Stimulated activated CD8-positive, alpha-beta memory T cell treated with anti-CD3 and anti-CD28 coated beads, Interleukin-7, amount 100 ng/mL, for 4 hours (primary cell): ENCODE measurements around the gene LTF.

Experiments used
- DNase-seq, 2 donors: peaks; one replicate each; pipeline ENCODE4 v3.0.0-alpha.2; 2020; ENCODE audit warnings: low read depth in 2 of 2

Gene LTF

DNA sequence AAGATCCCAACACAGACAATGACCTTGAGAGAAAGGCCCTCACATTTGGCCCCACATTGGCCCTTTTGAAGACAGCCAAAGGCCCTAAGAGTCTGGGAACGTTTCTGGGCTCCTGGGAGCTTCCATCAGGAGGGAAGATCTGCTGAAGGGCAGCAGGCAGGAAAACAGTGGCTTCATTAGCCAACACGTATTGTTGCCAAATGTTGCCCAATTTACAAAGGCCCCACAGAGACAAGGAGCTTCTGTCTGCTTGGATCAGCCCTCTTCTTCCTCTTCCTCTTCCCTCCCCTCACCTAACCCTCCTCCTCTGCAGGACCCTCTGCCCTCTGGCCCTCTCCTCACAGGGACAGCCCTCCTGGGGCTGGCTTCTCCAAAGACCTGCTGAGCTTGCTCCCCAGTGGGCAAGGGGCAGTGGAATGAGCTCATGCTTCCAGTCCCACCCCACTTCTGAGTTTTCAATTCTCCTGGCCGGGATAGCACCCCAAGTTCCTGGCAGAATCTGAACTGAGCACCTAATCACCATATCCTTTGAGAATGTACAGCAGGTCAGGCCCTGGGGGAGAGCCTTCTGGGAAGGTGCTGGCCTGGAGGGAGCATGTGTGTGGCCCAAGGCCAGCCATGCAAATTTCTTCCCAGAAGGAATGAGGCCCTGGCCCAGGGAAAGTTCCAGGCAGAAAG is 5.1 kb upstream of the LTF start:
- DNase-seq = no peak

DNA sequence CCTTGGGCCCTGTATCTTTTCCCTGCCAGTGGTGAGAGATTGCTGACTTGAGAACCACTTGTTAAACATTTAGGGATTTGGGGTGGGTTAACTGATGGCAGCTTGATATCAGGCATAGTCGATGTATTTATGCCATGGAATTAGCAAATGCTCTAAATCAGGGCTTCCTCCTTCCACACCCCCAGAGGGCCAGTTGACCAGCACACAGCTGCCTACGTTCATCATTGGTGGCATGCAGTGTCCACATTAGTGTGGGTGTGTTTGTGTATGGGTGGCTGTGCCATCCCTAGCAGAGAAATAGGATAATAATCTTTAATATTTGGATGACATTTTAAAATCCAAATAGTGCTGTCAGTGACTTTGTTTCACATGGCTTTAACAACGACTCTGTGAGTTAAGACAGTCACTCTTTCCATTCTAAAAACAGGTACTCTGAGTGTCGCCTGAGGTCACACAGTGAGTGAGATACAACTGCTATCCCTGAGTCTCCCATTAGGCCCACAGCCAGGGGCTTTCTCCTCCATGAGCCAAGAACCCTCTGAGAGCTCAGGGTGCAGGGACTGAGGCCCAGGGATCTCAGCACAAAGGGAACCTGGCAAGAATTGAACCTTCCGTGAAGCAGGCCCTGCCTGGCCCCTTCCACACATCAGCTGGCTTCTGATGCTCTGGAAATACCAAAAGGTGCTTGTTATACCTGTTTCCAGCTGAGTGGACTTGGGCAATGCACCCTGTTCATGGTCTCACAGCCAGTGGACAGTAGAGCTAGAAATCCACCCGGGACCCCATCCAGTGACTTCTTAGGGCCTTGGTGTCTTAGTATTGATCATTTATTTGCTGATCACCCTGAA is 4.3 kb upstream of the LTF start:
- DNase-seq = no peak

- no peak for DNase-seq
Measured at GRCh38 chr3:46467562-46467961, 2.9 kb upstream of the LTF start.

DNA sequence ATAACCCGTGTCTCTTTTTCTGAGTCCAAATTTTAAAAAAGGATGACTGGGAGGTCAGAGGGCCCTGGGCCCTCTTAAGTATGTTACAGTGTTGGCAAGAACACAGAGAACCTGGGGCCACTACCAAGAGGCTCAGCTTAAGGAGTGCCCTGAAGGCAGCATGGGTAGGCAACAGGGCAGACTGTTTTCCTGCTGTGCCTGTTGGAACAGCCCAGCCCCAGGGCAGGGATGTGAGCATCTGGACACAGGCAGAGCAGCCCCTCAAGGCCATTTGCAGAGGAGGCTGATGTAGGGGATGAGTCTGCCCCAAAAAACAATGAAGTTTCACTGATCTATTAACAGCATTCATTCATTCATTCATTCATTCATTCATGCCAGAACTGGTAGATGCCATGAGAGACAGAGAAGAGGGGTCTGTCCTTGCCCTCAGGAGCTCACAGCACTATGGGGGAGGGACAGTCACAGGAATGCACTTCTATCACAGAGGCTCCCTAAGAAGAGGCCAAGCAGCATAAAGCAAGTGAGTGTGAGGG is 2.2 kb upstream of the LTF start:
- no peak for DNase-seq

DNA sequence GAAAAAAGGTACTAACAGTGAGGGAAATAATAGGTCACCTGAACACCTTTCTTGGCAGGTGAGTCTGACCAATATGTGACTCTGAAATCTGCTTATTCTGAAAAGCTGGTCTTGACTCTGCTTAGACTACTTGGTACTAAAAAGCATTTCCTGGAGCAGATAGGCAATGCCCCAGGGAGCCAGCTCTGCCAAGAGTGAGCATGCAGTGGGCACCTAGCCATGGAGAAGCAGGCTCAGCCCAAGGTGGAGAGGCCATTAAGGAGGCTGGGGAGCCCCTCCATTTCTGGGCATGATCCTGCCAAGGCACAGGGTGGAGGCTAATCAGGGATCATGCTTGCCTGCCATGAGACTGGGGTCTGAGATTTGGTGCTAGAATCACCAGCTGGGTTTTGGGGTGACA is 1.6 kb upstream of the LTF start:
- DNase-seq = no peak

GRCh38 chr3:46465196-46465520 is 453 bp upstream of the LTF start:
- no peak for DNase-seq

- DNase-seq = no peak
Measured at GRCh38 chr3:46463868-46464241, 850 bp downstream of the LTF start.

DNA sequence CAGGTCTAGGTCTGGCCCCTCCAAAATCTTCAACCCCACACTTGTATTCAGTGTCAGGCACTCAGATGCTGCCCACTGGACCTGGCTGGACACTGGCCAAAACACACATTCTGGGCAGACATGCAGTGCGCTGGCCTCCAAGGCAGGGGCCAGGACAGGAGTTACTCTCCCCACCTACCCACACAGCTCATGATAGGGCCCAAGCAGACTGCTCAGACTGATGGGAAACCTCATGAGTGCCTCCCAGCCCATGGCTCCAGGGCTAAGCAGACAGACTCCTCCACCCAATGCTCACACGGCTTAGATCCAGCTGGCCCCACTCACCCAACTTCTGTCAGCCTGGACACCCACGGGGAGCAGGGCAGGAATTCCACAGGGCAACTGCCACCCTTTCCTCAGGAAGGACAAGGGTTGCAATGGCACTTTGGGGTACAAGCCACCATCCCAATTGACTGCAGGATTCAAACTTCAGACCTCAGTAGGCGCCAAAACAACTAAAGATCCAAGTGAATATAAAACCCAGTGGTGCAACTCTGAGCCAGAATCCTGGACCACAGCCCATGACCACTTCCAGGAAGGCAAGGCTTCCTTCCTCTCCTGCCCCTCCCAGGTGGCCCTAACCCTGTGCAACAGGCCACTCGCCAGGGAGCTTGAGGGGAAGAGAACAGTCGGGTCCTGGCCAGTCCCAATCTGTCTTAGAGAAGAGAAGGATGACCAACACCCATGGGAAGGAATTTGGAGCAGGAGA is 1.4 kb downstream of the LTF start:
- no peak for DNase-seq

- no peak for DNase-seq
Measured at GRCh38 chr3:46462511-46462910, 2.2 kb downstream of the LTF start.

DNA sequence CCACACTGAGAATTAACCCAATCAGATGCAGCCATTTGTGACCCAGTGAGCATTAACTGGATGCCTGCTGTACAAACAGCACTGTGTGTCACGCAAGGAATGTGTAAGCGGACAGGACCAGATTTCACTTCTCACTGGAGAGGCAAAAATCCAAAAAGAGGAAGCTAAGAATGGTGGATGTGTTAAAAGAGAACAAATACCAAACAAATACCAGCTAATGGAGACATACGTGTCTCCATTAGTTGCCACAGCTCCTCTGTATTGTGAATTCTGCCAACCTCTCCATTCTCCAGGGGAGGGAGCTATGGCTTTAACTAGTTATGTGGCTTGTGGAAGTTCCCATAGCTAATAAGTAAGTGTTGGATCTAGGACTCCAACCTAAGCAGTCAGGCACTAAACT is 2.6 kb downstream of the LTF start:
- no peak for DNase-seq

DNA sequence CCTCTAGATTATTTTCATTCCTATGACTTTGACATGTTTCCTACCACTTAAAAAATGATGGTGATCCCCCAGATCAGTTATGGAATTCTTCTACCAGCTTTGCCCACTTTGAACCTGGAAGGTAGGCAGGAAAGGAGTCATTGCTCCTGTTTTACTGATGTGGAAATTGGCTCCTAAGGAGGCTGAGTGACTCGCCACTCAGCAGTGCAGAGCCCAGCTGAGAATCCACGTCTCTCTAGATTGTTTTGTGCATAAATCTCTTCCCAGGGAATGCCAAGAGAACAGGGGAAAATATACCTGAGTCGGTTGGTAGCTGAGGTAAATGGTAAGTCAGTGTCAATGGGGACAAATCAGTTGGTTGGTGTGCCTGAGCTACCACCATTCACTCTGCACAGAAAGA is 4.7 kb downstream of the LTF start:
- no peak for DNase-seq

- no peak for DNase-seq
Measured at GRCh38 chr3:46456118-46456517, 8.6 kb downstream of the LTF start.

DNA sequence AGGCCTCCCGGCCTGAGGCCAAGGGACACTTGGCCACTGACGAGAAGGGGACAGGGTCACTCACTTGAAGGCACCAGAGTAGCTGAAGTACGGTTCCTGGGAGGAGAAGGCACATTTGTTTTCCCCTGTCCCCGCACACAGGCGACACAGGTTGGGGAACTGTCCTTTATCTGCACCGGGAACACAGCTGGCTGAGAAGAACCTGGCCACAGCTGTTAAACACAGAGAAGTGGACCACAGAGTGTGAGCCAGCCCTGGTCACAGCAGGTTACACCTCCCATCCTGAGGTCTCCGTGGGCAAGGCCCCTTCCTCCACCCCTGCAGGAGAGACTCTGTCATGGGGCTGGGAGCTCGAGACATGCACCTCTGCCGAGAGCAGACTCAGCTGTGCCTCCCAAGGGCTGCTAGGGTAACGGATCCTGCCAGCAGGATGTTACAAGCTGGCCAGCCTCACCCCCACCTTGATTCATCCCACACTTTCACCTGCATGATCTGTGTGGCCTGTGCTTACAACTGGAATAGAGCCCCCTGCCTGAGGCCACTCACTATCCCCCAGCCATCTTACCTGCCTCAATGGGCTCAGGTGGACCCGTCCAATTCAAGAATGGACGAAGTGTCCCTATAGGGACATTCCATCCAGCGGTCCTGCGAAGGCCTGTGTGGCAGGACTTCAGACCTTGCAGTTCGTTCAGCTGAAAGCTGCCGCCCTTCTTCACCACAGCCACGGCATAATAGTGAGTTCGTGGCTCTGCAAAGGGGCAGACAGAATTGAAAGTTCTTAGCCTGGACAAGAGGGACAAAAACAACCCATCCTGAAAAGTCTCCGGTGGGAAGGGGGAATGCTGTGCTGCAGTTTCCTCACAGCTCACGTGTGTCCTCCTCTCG is 9.2 kb downstream of the LTF start:
- DNase-seq = no peak

DNA sequence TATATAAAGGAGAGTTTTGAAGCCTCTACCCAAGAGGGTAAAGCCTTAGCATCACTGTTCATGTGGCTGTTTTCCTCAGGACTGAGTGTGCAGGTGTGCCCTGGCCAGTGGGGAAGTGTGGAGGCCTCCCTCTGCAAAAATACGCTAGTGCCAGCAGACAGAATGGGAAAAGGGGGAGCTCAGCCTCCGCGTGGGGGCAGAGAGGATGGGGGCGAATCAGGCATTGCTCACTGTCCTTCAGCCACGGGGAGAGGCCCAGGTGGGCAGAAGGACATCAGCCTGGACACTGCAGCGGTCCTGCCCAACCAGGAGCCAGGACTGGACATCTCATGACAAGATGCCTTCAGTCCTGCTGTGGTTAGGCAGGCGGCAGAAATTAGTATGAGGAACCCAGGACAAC is 10.1 kb downstream of the LTF start:
- DNase-seq = no peak

- DNase-seq = no peak
Measured at GRCh38 chr3:46454209-46454595, 10.5 kb downstream of the LTF start.

GRCh38 chr3:46453526-46454208 is 11.0 kb downstream of the LTF start:
- DNase-seq = no peak

DNA sequence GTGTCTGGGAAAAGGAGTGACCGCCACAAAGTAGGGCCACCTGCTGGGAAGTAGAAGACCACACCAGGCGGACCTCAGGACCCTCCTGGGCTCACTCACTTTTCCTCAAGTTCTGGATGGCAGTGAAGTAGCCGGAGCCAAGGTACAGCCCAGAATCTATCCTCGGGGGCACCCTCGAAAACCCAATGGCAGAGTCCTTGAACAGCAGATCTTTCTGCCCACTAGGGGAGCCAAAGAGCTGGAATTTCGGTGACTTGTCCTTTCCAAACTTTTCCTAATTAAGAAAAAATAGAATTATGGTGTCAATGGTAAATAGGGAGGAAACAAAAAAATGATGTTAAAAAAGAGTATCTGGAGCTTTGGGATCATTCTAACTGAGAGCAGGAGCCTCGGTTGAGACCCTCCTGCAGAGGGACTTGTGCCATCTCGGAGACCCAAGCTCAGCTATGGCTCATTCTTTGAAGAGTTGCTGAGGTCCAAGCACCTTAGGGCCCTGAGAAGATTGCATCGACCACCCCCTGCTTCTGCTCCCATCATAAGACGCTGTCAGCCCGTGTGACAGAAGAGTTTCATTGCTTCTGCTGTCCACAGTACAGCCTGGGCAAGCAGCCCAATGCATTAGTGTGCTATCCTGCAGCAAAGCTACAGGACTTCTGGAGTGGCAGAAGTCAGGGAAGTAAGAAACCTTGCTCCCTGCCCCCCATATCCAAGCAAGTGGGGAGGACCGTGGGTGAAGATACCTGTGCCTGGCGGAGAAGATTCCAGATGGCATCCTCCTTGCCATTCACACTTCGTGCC is 14.8 kb downstream of the LTF start:
- no peak for DNase-seq

GRCh38 chr3:46448721-46449120 is 16.0 kb downstream of the LTF start:
- no peak for DNase-seq

- no peak for DNase-seq
Measured at GRCh38 chr3:46447228-46447985, 17.3 kb downstream of the LTF start.
